Renal cortical epithelial cell (primary cell): ENCODE results near the gene ATR. TPM values are rescaled to one million over a fixed set of nuclear protein-coding genes. Genes with fewer than 3 reads are reported as not detected.

Source experiments
- DNase-seq: peaks from one replicate; pipeline ENCODE4 v3.0.0-alpha.2; 2011; ENCODE audit warnings: low read depth
- total RNA-seq: library from RNA; depleted of rRNA; stranded (reverse); fragments of >200 nt; gene quantifications from 2 replicates; pipeline ENCODE4 v1.2.3, GENCODE V29; 2014

ATR gene
- total RNA-seq, 1 donor from 2014 or later = 48.7 TPM

- no peak for DNase-seq
These were observed 54.5 kb downstream of the ATR start for GRCh38 chr3:142523921-142524566.

- no peak for DNase-seq
These were observed 69.5 kb downstream of the ATR start for GRCh38 chr3:142509079-142509478.

- no peak for DNase-seq
These were observed 71.3 kb downstream of the ATR start for GRCh38 chr3:142507241-142507640.

GRCh38 chr3:142502187-142502985, 76.1 kb downstream of the ATR start:
- no peak for DNase-seq

GRCh38 chr3:142501004-142501926, 77.3 kb downstream of the ATR start:
- DNase-seq = peak; percentile 24

GRCh38 chr3:142500211-142500610, 78.3 kb downstream of the ATR start:
- DNase-seq = no peak

- no peak for DNase-seq
These were observed 79.9 kb downstream of the ATR start for GRCh38 chr3:142498397-142499180.

GRCh38 chr3:142497729-142498128, 80.8 kb downstream of the ATR start:
- DNase-seq = no peak

- DNase-seq = no peak
These were observed 83.4 kb downstream of the ATR start for GRCh38 chr3:142495103-142495502.

GRCh38 chr3:142492184-142492583, 86.3 kb downstream of the ATR start:
- no peak for DNase-seq

GRCh38 chr3:142489572-142490323, 88.8 kb downstream of the ATR start:
- no peak for DNase-seq

GRCh38 chr3:142484912-142485435, 93.6 kb downstream of the ATR start:
- DNase-seq = no peak

- DNase-seq = no peak
These were observed 97.3 kb downstream of the ATR start for GRCh38 chr3:142481196-142481595.

- DNase-seq = no peak
These were observed 107.7 kb downstream of the ATR start for GRCh38 chr3:142470826-142471225.

- no peak for DNase-seq
These were observed 110.1 kb downstream of the ATR start for GRCh38 chr3:142468456-142468855.

GRCh38 chr3:142467768-142468167, 110.8 kb downstream of the ATR start:
- no peak for DNase-seq

- DNase-seq = no peak
These were observed 117.8 kb downstream of the ATR start for GRCh38 chr3:142460689-142461088.

- no peak for DNase-seq
These were observed 118.6 kb downstream of the ATR start for GRCh38 chr3:142459929-142460328.

GRCh38 chr3:142459096-142459495, 119.4 kb downstream of the ATR start:
- no peak for DNase-seq

- no peak for DNase-seq
These were observed 127.7 kb downstream of the ATR start for GRCh38 chr3:142450881-142451280.

- no peak for DNase-seq
These were observed 128.3 kb downstream of the ATR start for GRCh38 chr3:142450189-142450588.
